ENCODE data around the gene CRY1.

Gene CRY1

GRCh38 chr12:107101651-107102050 is 8.3 kb upstream of the CRY1 start:
- Histone ChIP-seq H2AFZ (ENCODE audit: low read depth, low read length, severe bottlenecking) (no peak overlapping the region), H3K79me2 (ENCODE audit: insufficient read depth, low read length) (no peaks in the 10 kb centered on the region), H3K4me3 (ENCODE audit: insufficient read depth, low read length, poor library complexity, severe bottlenecking) (no peak overlapping the region), H3K9ac (ENCODE audit: low read length) (no peak overlapping the region), H3K9me2 (replicated peaks; ENCODE audit: insufficient read depth, low read length) (no peaks in the 10 kb centered on the region), H3K27ac (ENCODE audit: low read depth, low read length) (no peak overlapping the region), H4K20me1 (ENCODE audit: low read depth, low read length) (no peaks in the 10 kb centered on the region), H3F3A (ENCODE audit: insufficient read depth) (no peaks in the 10 kb centered on the region), H3K36me3 (ENCODE audit: low read length) (no peaks in the 10 kb centered on the region), H3K9me3 (ENCODE audit: insufficient read depth, low read length) (no peaks in the 10 kb centered on the region), H3K27me3 (ENCODE audit: low read length) (no peaks in the 10 kb centered on the region), H3K4me2 (ENCODE audit: low read depth, low read length, poor library complexity, severe bottlenecking) (no peak overlapping the region)
- TF ChIP-seq, protein P1, sequence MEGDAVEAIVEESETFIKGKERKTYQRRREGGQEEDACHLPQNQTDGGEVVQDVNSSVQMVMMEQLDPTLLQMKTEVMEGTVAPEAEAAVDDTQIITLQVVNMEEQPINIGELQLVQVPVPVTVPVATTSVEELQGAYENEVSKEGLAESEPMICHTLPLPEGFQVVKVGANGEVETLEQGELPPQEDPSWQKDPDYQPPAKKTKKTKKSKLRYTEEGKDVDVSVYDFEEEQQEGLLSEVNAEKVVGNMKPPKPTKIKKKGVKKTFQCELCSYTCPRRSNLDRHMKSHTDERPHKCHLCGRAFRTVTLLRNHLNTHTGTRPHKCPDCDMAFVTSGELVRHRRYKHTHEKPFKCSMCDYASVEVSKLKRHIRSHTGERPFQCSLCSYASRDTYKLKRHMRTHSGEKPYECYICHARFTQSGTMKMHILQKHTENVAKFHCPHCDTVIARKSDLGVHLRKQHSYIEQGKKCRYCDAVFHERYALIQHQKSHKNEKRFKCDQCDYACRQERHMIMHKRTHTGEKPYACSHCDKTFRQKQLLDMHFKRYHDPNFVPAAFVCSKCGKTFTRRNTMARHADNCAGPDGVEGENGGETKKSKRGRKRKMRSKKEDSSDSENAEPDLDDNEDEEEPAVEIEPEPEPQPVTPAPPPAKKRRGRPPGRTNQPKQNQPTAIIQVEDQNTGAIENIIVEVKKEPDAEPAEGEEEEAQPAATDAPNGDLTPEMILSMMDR (IDR thresholded peaks at IDR 0.05; ENCODE audit: insufficient read depth, low read length, poor library complexity, severe bottlenecking), result no peak
- no peak for TF ChIP-seq EZH2phosphoT487 (conservative IDR thresholded peaks at IDR 0.05; ENCODE audit: low read length)

GRCh38 chr12:107099917-107100316 is 6.6 kb upstream of the CRY1 start:
- no peaks in the 10 kb centered on the region for H3F3A ChIP-seq (ENCODE audit: insufficient read depth)
- H4K20me1 ChIP-seq (ENCODE audit: low read depth, low read length), result no peaks in the 10 kb centered on the region
- no peak for TF ChIP-seq EZH2phosphoT487 (conservative IDR thresholded peaks at IDR 0.05; ENCODE audit: low read length)
- TF ChIP-seq, protein P1 (IDR thresholded peaks at IDR 0.05; ENCODE audit: insufficient read depth, low read length, poor library complexity, severe bottlenecking), result no peak
- no peak overlapping the region for H3K9ac ChIP-seq (ENCODE audit: low read length)
- H3K9me3 ChIP-seq (ENCODE audit: insufficient read depth, low read length), result no peaks in the 10 kb centered on the region
- no peak overlapping the region for H3K4me2 ChIP-seq (ENCODE audit: low read depth, low read length, poor library complexity, severe bottlenecking)
- H3K79me2 ChIP-seq (ENCODE audit: insufficient read depth, low read length), result no peaks in the 10 kb centered on the region
- H2AFZ ChIP-seq (ENCODE audit: low read depth, low read length, severe bottlenecking), result no peak overlapping the region
- H3K9me2 ChIP-seq (replicated peaks; ENCODE audit: insufficient read depth, low read length), result no peaks in the 10 kb centered on the region
- H3K27ac ChIP-seq (ENCODE audit: low read depth, low read length), result no peak overlapping the region
- H3K4me3 ChIP-seq (ENCODE audit: insufficient read depth, low read length, poor library complexity, severe bottlenecking), result no peak overlapping the region
- no peaks in the 10 kb centered on the region for H3K27me3 ChIP-seq (ENCODE audit: low read length)
- no peaks in the 10 kb centered on the region for H3K36me3 ChIP-seq (ENCODE audit: low read length)

GRCh38 chr12:107096571-107096970 is 3.2 kb upstream of the CRY1 start:
- H3K4me2 ChIP-seq (ENCODE audit: low read depth, low read length, poor library complexity, severe bottlenecking), result no peak overlapping the region
- H4K20me1 ChIP-seq (ENCODE audit: low read depth, low read length), result no peaks in the 10 kb centered on the region
- H3K9me2 ChIP-seq (replicated peaks; ENCODE audit: insufficient read depth, low read length), result no peaks in the 10 kb centered on the region
- no peaks in the 10 kb centered on the region for H3K27me3 ChIP-seq (ENCODE audit: low read length)
- H3K79me2 ChIP-seq (ENCODE audit: insufficient read depth, low read length), result no peaks in the 10 kb centered on the region
- H3K36me3 ChIP-seq (ENCODE audit: low read length), result no peaks in the 10 kb centered on the region
- no peak overlapping the region for H2AFZ ChIP-seq (ENCODE audit: low read depth, low read length, severe bottlenecking)
- H3K27ac ChIP-seq (ENCODE audit: low read depth, low read length), result no peak overlapping the region
- H3K9me3 ChIP-seq (ENCODE audit: insufficient read depth, low read length), result no peaks in the 10 kb centered on the region
- no peak for TF ChIP-seq EZH2phosphoT487 (conservative IDR thresholded peaks at IDR 0.05; ENCODE audit: low read length)
- TF ChIP-seq, protein P1 (IDR thresholded peaks at IDR 0.05; ENCODE audit: insufficient read depth, low read length, poor library complexity, severe bottlenecking), result no peak
- no peak overlapping the region for H3K4me3 ChIP-seq (ENCODE audit: insufficient read depth, low read length, poor library complexity, severe bottlenecking)
- no peak overlapping the region for H3K9ac ChIP-seq (ENCODE audit: low read length)
- no peaks in the 10 kb centered on the region for H3F3A ChIP-seq (ENCODE audit: insufficient read depth)

DNA sequence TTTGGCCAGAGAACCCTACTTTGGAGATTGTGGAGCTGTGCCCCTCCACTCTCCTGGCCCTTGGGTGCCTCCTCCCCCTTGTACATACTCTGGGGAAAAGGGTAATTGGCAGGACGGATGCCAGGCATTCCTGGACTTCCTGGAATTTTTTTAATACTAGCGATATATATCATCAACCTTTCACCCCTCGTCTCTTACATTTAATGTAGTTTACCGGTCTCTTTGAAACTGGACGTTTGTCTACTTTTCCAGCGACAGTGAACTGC is 767 bp upstream of the CRY1 start:
- H3K4me3 ChIP-seq (ENCODE audit: insufficient read depth, low read length, poor library complexity, severe bottlenecking), result no peak overlapping the region
- no peaks in the 10 kb centered on the region for H3F3A ChIP-seq (ENCODE audit: insufficient read depth)
- no peaks in the 10 kb centered on the region for H3K9me2 ChIP-seq (replicated peaks; ENCODE audit: insufficient read depth, low read length)
- TF ChIP-seq, protein P1 (IDR thresholded peaks at IDR 0.05; ENCODE audit: insufficient read depth, low read length, poor library complexity, severe bottlenecking), result no peak
- TF ChIP-seq EZH2phosphoT487 (conservative IDR thresholded peaks at IDR 0.05; ENCODE audit: low read length), result no peak
- H2AFZ ChIP-seq (ENCODE audit: low read depth, low read length, severe bottlenecking), result no peak overlapping the region
- 0 out of 2 replicates have a peak, but pooled peaks cover under 1% of the 10 kb centered on the region for H3K9me3 ChIP-seq (ENCODE audit: insufficient read depth, low read length)
- no peaks in the 10 kb centered on the region for H3K27me3 ChIP-seq (ENCODE audit: low read length)
- no peaks in the 10 kb centered on the region for H4K20me1 ChIP-seq (ENCODE audit: low read depth, low read length)
- H3K36me3 ChIP-seq (ENCODE audit: low read length), result no peaks in the 10 kb centered on the region
- no peaks in the 10 kb centered on the region for H3K79me2 ChIP-seq (ENCODE audit: insufficient read depth, low read length)
- H3K4me2 ChIP-seq (ENCODE audit: low read depth, low read length, poor library complexity, severe bottlenecking), result no peak overlapping the region
- H3K27ac ChIP-seq (ENCODE audit: low read depth, low read length), result no peak overlapping the region
- H3K9ac ChIP-seq (ENCODE audit: low read length), result no peak overlapping the region

All from SU-DHL-6 (cell line).